Stimulated activated naive B cell treated with anti-CD40 and anti-IgM and Interleukin-4, amounts not matched to agents 10 μg/mL and 1 μg/mL and 100 μg/mL, for 72 hours (primary cell): ENCODE measurements around the gene MYOZ3.

Experiments used
- ATAC-seq, 2 donors: fragments of 150-1000 bp; cut with Tn5 transposase; replicated peaks; 2 replicates each; pipeline ENCODE4 v1.10.0; 2021; ENCODE audit warnings: moderate library complexity in 1 of 2
- DNase-seq: peaks from one replicate; pipeline ENCODE4 v3.0.0; 2021
- H3K27ac Mint-ChIP-seq: one replicate; pipeline ENCODE4 v1.8.0; 2022; ENCODE audit warnings: mild to moderate bottlenecking, mixed read lengths
- H3K27me3 Mint-ChIP-seq, 2 donors: one replicate each; pipeline ENCODE4 v1.8.0; 2022; ENCODE audit warnings: mixed read lengths in 2 of 2
- H3K36me3 Mint-ChIP-seq, 2 donors: one replicate each; pipeline ENCODE4 v1.8.0; 2022; ENCODE audit warnings: mixed read lengths in 2 of 2, mild to moderate bottlenecking in 1 of 2
- H3K4me1 Mint-ChIP-seq, 2 donors: one replicate each; pipeline ENCODE4 v1.8.0; 2022; ENCODE audit warnings: mixed read lengths in 2 of 2, mild to moderate bottlenecking in 1 of 2
- H3K4me3 Mint-ChIP-seq, 2 donors: one replicate each; pipeline ENCODE4 v1.8.0; 2022; ENCODE audit warnings: mild to moderate bottlenecking in 2 of 2, mixed read lengths in 2 of 2, moderate library complexity in 1 of 2
- H3K9me3 Mint-ChIP-seq, 2 donors: one replicate each; pipeline ENCODE4 v1.8.0; 2022; ENCODE audit warnings: mixed read lengths in 2 of 2, mild to moderate bottlenecking in 1 of 2

The MYOZ3 gene

GRCh38 chr5:150623152-150623877, 37.7 kb upstream of the MYOZ3 start:
- Mint-ChIP-seq H3K9me3 (no peaks in the 10 kb centered on the region), H3K36me3 (peaks cover 2 to 9% of the 10 kb centered on the region in 2 donors), H3K27me3 (no peaks in the 10 kb centered on the region), H3K27ac (peak overlapping the region; percentile 90), H3K4me1 (peaks cover 42 to 49% of the 10 kb centered on the region in 2 donors), H3K4me3 (peak overlapping the region; percentile 86 to 95)
- peak in 1 of 2 donors; percentile 12 for ATAC-seq
- no peak for DNase-seq

- no peak for DNase-seq
- peak overlapping the region; percentile 86 to 95 for H3K4me3 Mint-ChIP-seq
- peaks cover 2 to 9% of the 10 kb centered on the region in 2 donors for H3K36me3 Mint-ChIP-seq
- H3K9me3 Mint-ChIP-seq: no peaks in the 10 kb centered on the region
- peak in 1 of 2 donors; percentile 5 for ATAC-seq
- H3K27me3 Mint-ChIP-seq: no peaks in the 10 kb centered on the region
- H3K27ac Mint-ChIP-seq: peak overlapping the region; percentile 90
- H3K4me1 Mint-ChIP-seq: peaks cover 42 to 51% of the 10 kb centered on the region in 2 donors
Measured at GRCh38 chr5:150623878-150624216, 37.2 kb upstream of the MYOZ3 start.

DNA sequence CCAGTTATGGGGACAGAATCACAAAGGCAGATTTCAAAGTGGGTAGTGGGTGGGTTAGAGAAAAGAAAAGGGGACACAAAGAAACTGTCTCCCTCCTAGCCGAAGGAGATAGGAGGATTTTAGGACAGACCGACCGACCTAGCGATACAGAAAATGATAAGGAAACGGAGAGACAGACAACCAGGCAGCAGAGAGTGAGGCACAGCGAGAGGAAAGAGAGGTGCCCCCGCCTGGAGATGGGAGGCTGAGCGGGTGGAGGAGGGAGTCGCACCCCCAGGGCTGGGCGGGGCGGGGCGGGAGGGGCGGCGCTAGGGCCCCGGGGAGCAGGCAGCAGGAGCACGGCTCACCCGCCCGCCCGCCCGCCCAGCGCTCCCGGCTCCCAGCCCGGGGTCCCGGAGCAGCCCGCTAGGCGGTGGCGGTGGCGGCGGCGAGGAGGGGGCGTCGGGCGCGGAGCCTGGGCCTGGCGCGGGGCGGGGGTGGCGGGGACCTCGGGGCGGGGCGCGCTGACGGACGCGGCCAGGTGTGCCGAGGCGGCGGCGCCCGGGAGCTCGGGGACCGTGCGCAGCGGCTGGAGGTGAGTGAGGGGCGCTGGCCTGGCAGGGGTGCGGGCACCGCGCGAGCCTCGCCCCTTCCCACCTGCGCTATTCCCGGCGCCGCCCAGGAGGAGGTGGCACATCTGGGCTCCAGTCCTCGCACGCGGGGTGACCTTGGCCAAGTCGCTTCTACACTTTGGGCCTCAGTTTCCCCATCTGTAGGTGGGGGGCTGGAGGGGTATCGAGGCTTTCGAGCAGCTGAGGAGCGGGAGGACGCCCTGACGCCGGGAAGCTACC, 36.5 kb upstream of the MYOZ3 start:
- Mint-ChIP-seq H3K36me3 (peaks cover 2 to 14% of the 10 kb centered on the region in 2 donors), H3K4me3 (peak overlapping the region; percentile 87 to 95), H3K27ac (peak overlapping the region; percentile 93), H3K4me1 (peaks cover 44 to 57% of the 10 kb centered on the region in 2 donors), H3K27me3 (no peaks in the 10 kb centered on the region), H3K9me3 (no peaks in the 10 kb centered on the region)
- ATAC-seq: peak; percentile 23 to 27
- no peak for DNase-seq

GRCh38 chr5:150625164-150625535, 35.9 kb upstream of the MYOZ3 start:
- no peak for DNase-seq
- H3K4me3 Mint-ChIP-seq: peak overlapping the region; percentile 85 to 87

GRCh38 chr5:150625831-150626746, 35.0 kb upstream of the MYOZ3 start:
- H3K27me3 Mint-ChIP-seq: no peaks in the 10 kb centered on the region
- ATAC-seq (peak; percentile 81 to 86), DNase-seq (peak; percentile 86)
- H3K27ac Mint-ChIP-seq: peak overlapping the region; percentile 90
- peaks cover 46 to 58% of the 10 kb centered on the region in 2 donors for H3K4me1 Mint-ChIP-seq
- H3K4me3 Mint-ChIP-seq: peak overlapping the region; percentile 85 to 87
- peaks cover 2 to 24% of the 10 kb centered on the region in 2 donors for H3K36me3 Mint-ChIP-seq
- H3K9me3 Mint-ChIP-seq: no peaks in the 10 kb centered on the region

More at GRCh38 chr5:150625164-150625535, 35.9 kb upstream of the MYOZ3 start:
- Mint-ChIP-seq H3K27ac (no peak overlapping the region), H3K36me3 (peaks cover 2 to 18% of the 10 kb centered on the region in 2 donors), H3K4me1 (peaks cover 44 to 58% of the 10 kb centered on the region in 2 donors), H3K27me3 (no peaks in the 10 kb centered on the region), H3K9me3 (no peaks in the 10 kb centered on the region)
- no peak for ATAC-seq

GRCh38 chr5:150626853-150627276, 34.2 kb upstream of the MYOZ3 start:
- peak overlapping the region; percentile 85 to 87 for H3K4me3 Mint-ChIP-seq
- H3K36me3 Mint-ChIP-seq: peaks cover 2 to 26% of the 10 kb centered on the region in 2 donors
- no peaks in the 10 kb centered on the region for H3K27me3 Mint-ChIP-seq
- peaks cover 47 to 58% of the 10 kb centered on the region in 2 donors for H3K4me1 Mint-ChIP-seq
- peak overlapping the region; percentile 34 for H3K27ac Mint-ChIP-seq
- DNase-seq: peak; percentile 12
- ATAC-seq: no peak
- no peaks in the 10 kb centered on the region for H3K9me3 Mint-ChIP-seq

- no peak overlapping the region for H3K27ac Mint-ChIP-seq
- ATAC-seq: no peak
- peaks cover 2 to 27% of the 10 kb centered on the region in 2 donors for H3K36me3 Mint-ChIP-seq
- no peak for DNase-seq
- H3K27me3 Mint-ChIP-seq: no peaks in the 10 kb centered on the region
- peak overlapping the region in 1 of 2 donors; percentile 85 for H3K4me3 Mint-ChIP-seq
- H3K4me1 Mint-ChIP-seq: peaks cover 44 to 59% of the 10 kb centered on the region in 2 donors
- no peaks in the 10 kb centered on the region for H3K9me3 Mint-ChIP-seq
Measured at GRCh38 chr5:150627731-150628545, 33.1 kb upstream of the MYOZ3 start.

DNA sequence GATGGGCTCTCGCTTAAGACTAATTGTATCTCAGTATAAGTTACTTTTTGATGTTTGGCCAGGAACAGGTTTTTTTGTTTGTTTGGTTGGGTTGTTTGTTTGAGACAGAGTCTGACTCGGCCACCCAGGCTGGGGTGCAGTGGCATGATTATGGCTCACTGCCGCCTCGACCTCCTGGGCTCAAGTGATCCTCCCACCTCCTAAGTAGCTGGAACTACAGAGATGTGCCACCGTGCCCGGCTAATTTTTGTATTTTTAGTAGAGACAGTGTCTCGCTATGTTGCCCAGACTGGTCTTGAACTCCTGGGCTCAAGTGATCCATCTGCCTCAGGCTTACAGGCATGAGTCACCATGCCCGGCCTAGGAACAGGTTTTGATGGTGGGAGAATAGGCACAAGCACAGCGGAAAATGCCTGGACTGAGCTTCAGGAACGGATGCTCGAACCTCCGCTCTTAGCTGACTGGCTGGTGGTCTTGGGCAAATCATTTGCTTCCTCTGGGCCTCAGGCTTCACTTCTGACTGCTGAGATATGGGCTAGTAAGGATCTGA, 32.0 kb upstream of the MYOZ3 start:
- Mint-ChIP-seq H3K9me3 (no peaks in the 10 kb centered on the region), H3K4me1 (peaks cover 34 to 55% of the 10 kb centered on the region in 2 donors)

GRCh38 chr5:150630016-150630415, 31.0 kb upstream of the MYOZ3 start:
- H3K36me3 Mint-ChIP-seq: peaks cover 5 to 39% of the 10 kb centered on the region in 2 donors
- no peaks in the 10 kb centered on the region for H3K9me3 Mint-ChIP-seq
- H3K4me3 Mint-ChIP-seq: no peak overlapping the region
- DNase-seq (no peak), ATAC-seq (no peak)
- H3K27me3 Mint-ChIP-seq: no peaks in the 10 kb centered on the region
- H3K27ac Mint-ChIP-seq: no peak overlapping the region
- H3K4me1 Mint-ChIP-seq: peaks cover 30 to 50% of the 10 kb centered on the region in 2 donors

More for the DNA sequence above, 32.0 kb upstream of the MYOZ3 start:
- Mint-ChIP-seq H3K36me3 (peaks cover 2 to 31% of the 10 kb centered on the region in 2 donors), H3K4me3 (no peak overlapping the region), H3K27me3 (no peaks in the 10 kb centered on the region), H3K27ac (no peak overlapping the region)
- ATAC-seq: no peak
- DNase-seq: no peak

DNA sequence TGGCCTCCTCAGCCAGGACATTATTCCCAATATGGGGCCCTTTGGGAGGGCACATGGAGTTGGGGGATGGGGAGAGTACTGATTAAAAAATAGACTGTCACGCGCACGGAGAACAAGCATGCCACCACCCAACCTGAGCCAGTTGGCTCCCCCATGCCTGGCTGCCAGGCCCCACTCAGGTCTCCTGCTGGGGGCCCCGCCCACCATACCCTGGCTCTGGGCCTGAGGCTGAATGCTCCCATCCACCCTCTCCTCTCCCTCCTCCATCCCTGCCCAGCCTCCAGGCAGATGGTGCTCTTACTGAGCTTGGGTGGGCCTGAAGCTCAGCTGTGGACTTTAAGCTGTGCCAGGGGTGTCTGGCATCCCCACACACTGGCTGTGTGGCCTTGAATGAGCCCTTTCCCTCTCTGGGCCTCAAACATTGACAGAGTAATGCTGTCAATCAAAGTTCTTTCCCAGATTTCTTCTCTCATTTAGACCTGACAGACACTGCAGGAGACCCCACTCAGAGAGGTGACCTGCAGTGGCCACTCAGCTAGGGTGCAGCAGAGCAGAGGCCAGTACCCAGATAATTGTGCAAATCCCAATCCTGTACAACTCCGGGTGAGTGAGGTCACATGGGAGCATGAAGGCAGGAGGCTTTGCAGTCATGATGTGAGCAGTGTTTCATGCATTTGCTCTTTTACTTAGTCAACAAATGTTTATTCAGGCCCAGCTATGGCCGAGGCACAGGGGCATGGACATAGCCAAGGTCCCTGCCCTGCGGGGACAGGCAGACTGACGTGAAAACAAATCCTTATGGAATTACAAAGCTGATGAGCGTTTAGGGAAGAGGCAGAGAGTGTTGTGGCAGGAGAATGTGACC, 30.4 kb upstream of the MYOZ3 start:
- DNase-seq (no peak), ATAC-seq (no peak)
- Mint-ChIP-seq H3K4me3 (no peak overlapping the region), H3K9me3 (no peaks in the 10 kb centered on the region), H3K27ac (no peak overlapping the region), H3K36me3 (peaks cover 5 to 41% of the 10 kb centered on the region in 2 donors), H3K27me3 (no peaks in the 10 kb centered on the region), H3K4me1 (peaks cover 28 to 46% of the 10 kb centered on the region in 2 donors)

DNA sequence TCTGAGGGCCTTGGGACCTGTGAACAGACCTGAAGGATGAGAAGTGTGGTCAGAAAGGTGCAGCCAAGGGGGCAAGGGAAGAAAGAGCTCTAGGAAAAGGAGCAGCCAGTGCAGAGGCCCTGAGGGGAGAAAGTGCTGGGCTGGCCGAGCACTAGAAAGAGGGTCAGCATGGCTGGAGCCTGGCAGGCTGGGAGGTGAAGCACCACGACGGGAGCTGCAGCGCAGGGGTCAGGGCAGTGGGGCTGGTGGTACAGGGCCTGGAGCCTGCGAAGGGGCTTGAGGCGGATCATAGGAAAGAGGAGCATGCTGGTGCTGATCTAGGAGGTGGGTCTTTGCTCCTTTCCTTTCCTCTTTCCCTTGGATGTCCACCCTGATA, 29.7 kb upstream of the MYOZ3 start:
- Mint-ChIP-seq H3K4me1 (peaks cover 24 to 40% of the 10 kb centered on the region in 2 donors), H3K27ac (no peak overlapping the region), H3K4me3 (no peak overlapping the region), H3K27me3 (no peaks in the 10 kb centered on the region), H3K36me3 (peaks cover 5 to 41% of the 10 kb centered on the region in 2 donors), H3K9me3 (no peaks in the 10 kb centered on the region)
- no peak for DNase-seq
- ATAC-seq: no peak
